Hair follicular keratinocyte (primary cell): ENCODE measurements around the gene C7orf57. TPM values are rescaled to one million over a fixed set of nuclear protein-coding genes. Genes with fewer than 3 reads are reported as not detected.

ENCODE experiments used
- total RNA-seq: library from RNA; depleted of rRNA; stranded (reverse); fragments of >200 nt; gene quantifications from 2 replicates; pipeline ENCODE4 v1.2.3, GENCODE V29; 2015

The C7orf57 gene
- total RNA-seq = 1.6 and 2.3 TPM in 2 replicates

GRCh38 chr7:48035301-48035966 lies at the start of gene C7orf57:
Gene C7orf57 (plus strand): TSS chr7:48035543. CDS start chr7:48036309, 766 bp downstream.

GRCh38 chr7:48028938-48029337 lies 6.4 kb upstream of the C7orf57 start, which contains the start of gene SUN3:
Gene SUN3 (minus strand): TSS chr7:48029107. CDS start chr7:48028938, 169 bp downstream.

GRCh38 chr7:48089046-48090003 lies 54.0 kb downstream of the C7orf57 start, which contains the start of gene UPP1:
Gene UPP1 (plus strand): TSS chr7:48089265. CDS start chr7:48094784, 5,519 bp downstream.

Other genes with a start within 250 kb of the C7orf57 start
- not detected in 2 replicates for gene PKD1L1, start 87.1 kb upstream of the C7orf57 start, total RNA-seq
- gene HUS1, start 55.9 kb upstream of the C7orf57 start, total RNA-seq = 13.5 and 15.4 TPM in 2 replicates
- not detected in 2 replicates for gene SUN3, start 6.4 kb upstream of the C7orf57 start, total RNA-seq
- gene UPP1, start 53.7 kb downstream of the C7orf57 start, total RNA-seq = 316 and 486 TPM in 2 replicates
- 0.46 and 0.62 TPM in 2 replicates for gene ABCA13, start 135.9 kb downstream of the C7orf57 start, total RNA-seq